ENCODE measurements around the gene BNC2.
"Not testable (repeated sequence)": the region's sequence is repeated elsewhere in the genome, so short reads cannot be mapped to it uniquely, and the experiment has no call there.

The BNC2 gene

DNA sequence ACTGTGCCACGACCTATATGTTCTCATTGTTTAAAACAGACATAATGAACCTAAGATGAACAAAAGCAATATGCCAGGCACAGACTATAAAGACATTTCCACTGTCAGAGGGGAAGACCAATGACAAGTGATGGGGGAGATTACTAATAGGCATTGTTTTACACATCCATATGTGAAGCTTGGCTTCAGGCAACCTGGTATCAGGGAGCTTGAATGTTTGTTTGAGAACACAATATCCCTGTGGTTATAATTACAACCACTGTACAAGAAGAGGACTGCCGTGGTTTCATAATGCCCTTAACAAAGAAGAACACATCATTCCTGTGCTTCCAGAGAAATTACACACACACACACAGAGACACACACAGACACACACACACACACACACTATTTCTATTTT, 385.7 kb downstream of the BNC2 start:
- TF ChIP-seq ZBTB48 (tag by site-specific recombination; IDR thresholded peaks at IDR 0.05) (no peak), ZNF544 (tag by site-specific recombination; IDR thresholded peaks at IDR 0.05) (no peak), ZNF776 (tag by site-specific recombination; IDR thresholded peaks at IDR 0.05; ENCODE audit: borderline replicate concordance) (no peak), ZNF140 (tag by site-specific recombination; IDR thresholded peaks at IDR 0.05) (no peak), PBX3 (CRISPR knock-in tag; IDR thresholded peaks at IDR 0.05) (no peak), ZNF549 (tag by site-specific recombination; IDR thresholded peaks at IDR 0.05) (no peak), EGR2 (tag by site-specific recombination; IDR thresholded peaks at IDR 0.05; ENCODE audit: low read depth) (no peak)
- no peak overlapping the region for H3K4me3 ChIP-seq (ENCODE audit: low read depth, low read length)
- no peaks in the 10 kb centered on the region for H3K9me3 ChIP-seq (ENCODE audit: control insufficient read depth, insufficient read depth, low read depth, low read length)
- ChIA-PET POLR2A (no interaction called here), CTCF (interaction anchor here (0.8 kb wide), 1 partner anchor 14 kb away, joined by 3 read pairs; no protein-coding TSS in a partner anchor)
- no peaks in the 10 kb centered on the region for H3K36me3 ChIP-seq (ENCODE audit: control insufficient read depth in 2 of 2, insufficient read depth in 1 of 2, low read length in 2 of 2)
- no peak overlapping the region for H3K27ac ChIP-seq (ENCODE audit: extremely low read depth, low read depth, low read length)
- no peaks in the 10 kb centered on the region for H3K4me1 ChIP-seq (ENCODE audit: control insufficient read depth, insufficient read depth, low read length)

GRCh38 chr9:16484180-16484579, 386.3 kb downstream of the BNC2 start:
- Histone ChIP-seq H3K36me3 (ENCODE audit: control insufficient read depth in 2 of 2, insufficient read depth in 1 of 2, low read length in 2 of 2) (no peaks in the 10 kb centered on the region), H3K9me3 (ENCODE audit: control insufficient read depth, insufficient read depth, low read depth, low read length) (no peaks in the 10 kb centered on the region), H3K27ac (ENCODE audit: extremely low read depth, low read depth, low read length) (no peak overlapping the region), H3K4me3 (ENCODE audit: low read depth, low read length) (no peak overlapping the region), H3K4me1 (ENCODE audit: control insufficient read depth, insufficient read depth, low read length) (no peaks in the 10 kb centered on the region)
- TF ChIP-seq ZSCAN16 (tag by site-specific recombination; IDR thresholded peaks at IDR 0.05) (no peak), ZNF157 (tag by site-specific recombination; IDR thresholded peaks at IDR 0.05) (no peak), ZNF211 (tag by site-specific recombination; IDR thresholded peaks at IDR 0.05; ENCODE audit: low read depth) (no peak), GLI4 (tag by site-specific recombination; IDR thresholded peaks at IDR 0.05) (no peak)
- CTCF ChIA-PET = interaction anchor here (0.8 kb wide), 1 partner anchor 13 kb away, joined by 3 read pairs; no protein-coding TSS in a partner anchor
- POLR2A ChIA-PET = no interaction called here

GRCh38 chr9:16482764-16483163, 387.7 kb downstream of the BNC2 start:
- H3K4me1 ChIP-seq (ENCODE audit: control insufficient read depth, insufficient read depth, low read length) = no peaks in the 10 kb centered on the region
- no peaks in the 10 kb centered on the region for H3K9me3 ChIP-seq (ENCODE audit: control insufficient read depth, insufficient read depth, low read depth, low read length)
- ChIA-PET CTCF (no interaction called here), POLR2A (no interaction called here)
- H3K27ac ChIP-seq (ENCODE audit: extremely low read depth, low read depth, low read length) = no peak overlapping the region
- H3K36me3 ChIP-seq (ENCODE audit: control insufficient read depth in 2 of 2, insufficient read depth in 1 of 2, low read length in 2 of 2) = no peaks in the 10 kb centered on the region
- no peak overlapping the region for H3K4me3 ChIP-seq (ENCODE audit: low read depth, low read length)
- TF ChIP-seq ZNF585B (tag by site-specific recombination; IDR thresholded peaks at IDR 0.05) (no peak), ZNF561 (tag by site-specific recombination; IDR thresholded peaks at IDR 0.05; ENCODE audit: borderline replicate concordance) (no peak), ZNF664 (tag by site-specific recombination; IDR thresholded peaks at IDR 0.05) (no peak), ZBTB21 (tag by site-specific recombination; IDR thresholded peaks at IDR 0.05) (no peak), ZNF521 (tag by site-specific recombination; IDR thresholded peaks at IDR 0.05) (no peak), BCL11A (tag by site-specific recombination; IDR thresholded peaks at IDR 0.05; ENCODE audit: low read depth) (no peak), ZNF600 (tag by site-specific recombination; IDR thresholded peaks at IDR 0.05) (no peak), ZNF24 (tag by site-specific recombination; IDR thresholded peaks at IDR 0.05) (no peak), ZBTB7A (tag by site-specific recombination; IDR thresholded peaks at IDR 0.05; ENCODE audit: low read depth) (no peak), ZNF510 (tag by site-specific recombination; IDR thresholded peaks at IDR 0.05; ENCODE audit: insufficient replicate concordance) (no peak), RBAK (tag by site-specific recombination; IDR thresholded peaks at IDR 0.05) (no peak), ZNF423 (tag by site-specific recombination; IDR thresholded peaks at IDR 0.05) (no peak), SCRT1 (tag by site-specific recombination; IDR thresholded peaks at IDR 0.05; ENCODE audit: borderline replicate concordance) (no peak)
- TF ChIP-seq, protein P1, sequence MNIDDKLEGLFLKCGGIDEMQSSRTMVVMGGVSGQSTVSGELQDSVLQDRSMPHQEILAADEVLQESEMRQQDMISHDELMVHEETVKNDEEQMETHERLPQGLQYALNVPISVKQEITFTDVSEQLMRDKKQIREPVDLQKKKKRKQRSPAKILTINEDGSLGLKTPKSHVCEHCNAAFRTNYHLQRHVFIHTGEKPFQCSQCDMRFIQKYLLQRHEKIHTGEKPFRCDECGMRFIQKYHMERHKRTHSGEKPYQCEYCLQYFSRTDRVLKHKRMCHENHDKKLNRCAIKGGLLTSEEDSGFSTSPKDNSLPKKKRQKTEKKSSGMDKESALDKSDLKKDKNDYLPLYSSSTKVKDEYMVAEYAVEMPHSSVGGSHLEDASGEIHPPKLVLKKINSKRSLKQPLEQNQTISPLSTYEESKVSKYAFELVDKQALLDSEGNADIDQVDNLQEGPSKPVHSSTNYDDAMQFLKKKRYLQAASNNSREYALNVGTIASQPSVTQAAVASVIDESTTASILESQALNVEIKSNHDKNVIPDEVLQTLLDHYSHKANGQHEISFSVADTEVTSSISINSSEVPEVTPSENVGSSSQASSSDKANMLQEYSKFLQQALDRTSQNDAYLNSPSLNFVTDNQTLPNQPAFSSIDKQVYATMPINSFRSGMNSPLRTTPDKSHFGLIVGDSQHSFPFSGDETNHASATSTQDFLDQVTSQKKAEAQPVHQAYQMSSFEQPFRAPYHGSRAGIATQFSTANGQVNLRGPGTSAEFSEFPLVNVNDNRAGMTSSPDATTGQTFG (tag by site-specific recombination; IDR thresholded peaks at IDR 0.05; ENCODE audit: borderline replicate concordance) = no peak

- H3K27ac ChIP-seq (ENCODE audit: extremely low read depth, low read depth, low read length); H3K9me3 ChIP-seq (ENCODE audit: control insufficient read depth, insufficient read depth, low read depth, low read length); CTCF ChIA-PET; H3K4me1 ChIP-seq (ENCODE audit: control insufficient read depth, insufficient read depth, low read length); H3K4me3 ChIP-seq (ENCODE audit: low read depth, low read length); H3K36me3 ChIP-seq (ENCODE audit: control insufficient read depth in 2 of 2, insufficient read depth in 1 of 2, low read length in 2 of 2); POLR2A ChIA-PET: not testable (repeated sequence)
Measured at GRCh38 chr9:16480584-16480983, 389.9 kb downstream of the BNC2 start.

Measured in HEK293 (cell line).